Prostate gland (tissue), 2 donors: ENCODE data around the gene OR10H5.

Source experiments
- POLR2A ChIP-seq: fragments of 450-650 bp; IDR thresholded peaks from one replicate; pipeline ENCODE4 v1.6.1; 2016; ENCODE audit warnings: antibody characterized with exemption, mild to moderate bottlenecking
- POLR2AphosphoS5 ChIP-seq: sonication (generic); formaldehyde crosslinking; IDR thresholded peaks from one replicate; pipeline ENCODE4 v1.6.1; 2017; ENCODE audit warnings: antibody characterized with exemption
- TF ChIP-seq, protein P1 (sequence below), 4 experiments: fragments of 200-600 bp in 2 of 4; fragments of 450-650 bp in 2 of 4; sonication (generic) in 2 of 4; IDR thresholded peaks; 1 replicate in 3 of 4; 2 replicates in 1 of 4; pipeline ENCODE4 v1.5.1; 2016 to 2019; ENCODE audit warnings: antibody characterized with exemption in 4 of 4, mild to moderate bottlenecking in 2 of 4, moderate library complexity in 2 of 4

DNA sequence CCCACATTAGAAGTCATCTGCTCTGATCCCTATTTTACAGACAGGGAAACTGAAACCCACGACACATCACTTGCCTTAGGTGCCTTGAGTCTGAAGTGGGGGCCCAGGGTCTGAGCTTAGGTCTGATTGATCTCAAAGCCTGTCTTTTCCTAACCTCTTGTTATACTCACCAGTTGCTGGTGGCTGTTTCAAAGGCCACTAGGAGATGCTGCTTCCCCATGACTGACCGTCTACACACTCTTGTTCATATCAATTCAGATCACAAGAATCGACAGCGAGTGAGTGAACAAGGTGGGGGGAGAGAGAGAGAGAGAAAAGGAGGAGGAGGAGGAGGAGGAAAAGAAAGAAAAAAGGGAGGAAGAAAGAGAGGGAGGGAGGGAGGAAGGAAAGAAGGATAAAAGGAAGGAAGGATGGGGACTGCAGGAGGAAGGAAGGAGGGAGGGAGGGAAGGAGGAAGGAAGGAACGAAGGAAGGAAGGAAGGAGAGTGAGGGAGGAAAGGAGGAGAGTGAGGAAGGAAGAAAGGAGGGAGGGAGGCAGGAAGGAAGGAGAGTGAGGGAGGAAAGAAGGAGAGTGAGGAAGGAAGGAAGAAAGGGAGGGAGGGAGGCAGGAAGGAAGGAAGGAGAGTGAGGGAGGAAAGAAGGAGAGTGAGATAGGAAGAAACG is 24.7 kb downstream of the OR10H5 start:
- TF ChIP-seq, protein P1, sequence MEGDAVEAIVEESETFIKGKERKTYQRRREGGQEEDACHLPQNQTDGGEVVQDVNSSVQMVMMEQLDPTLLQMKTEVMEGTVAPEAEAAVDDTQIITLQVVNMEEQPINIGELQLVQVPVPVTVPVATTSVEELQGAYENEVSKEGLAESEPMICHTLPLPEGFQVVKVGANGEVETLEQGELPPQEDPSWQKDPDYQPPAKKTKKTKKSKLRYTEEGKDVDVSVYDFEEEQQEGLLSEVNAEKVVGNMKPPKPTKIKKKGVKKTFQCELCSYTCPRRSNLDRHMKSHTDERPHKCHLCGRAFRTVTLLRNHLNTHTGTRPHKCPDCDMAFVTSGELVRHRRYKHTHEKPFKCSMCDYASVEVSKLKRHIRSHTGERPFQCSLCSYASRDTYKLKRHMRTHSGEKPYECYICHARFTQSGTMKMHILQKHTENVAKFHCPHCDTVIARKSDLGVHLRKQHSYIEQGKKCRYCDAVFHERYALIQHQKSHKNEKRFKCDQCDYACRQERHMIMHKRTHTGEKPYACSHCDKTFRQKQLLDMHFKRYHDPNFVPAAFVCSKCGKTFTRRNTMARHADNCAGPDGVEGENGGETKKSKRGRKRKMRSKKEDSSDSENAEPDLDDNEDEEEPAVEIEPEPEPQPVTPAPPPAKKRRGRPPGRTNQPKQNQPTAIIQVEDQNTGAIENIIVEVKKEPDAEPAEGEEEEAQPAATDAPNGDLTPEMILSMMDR (IDR thresholded peaks at IDR 0.05) = peak; percentile 11 to 86 (median 57)
- TF ChIP-seq POLR2A (no peak), POLR2AphosphoS5 (peak; percentile 44)
